ENCODE data around the gene LRP1. TPM values are rescaled to one million over a fixed set of nuclear protein-coding genes. Genes with fewer than 3 reads are reported as not detected.

The LRP1 gene
- total and polyA plus RNA-seq, 2 of the 13 experiments (the other 11 are each of a cell fraction or from before 2014, with no cell fraction given), result 14.7 to 30.8 TPM

DNA sequence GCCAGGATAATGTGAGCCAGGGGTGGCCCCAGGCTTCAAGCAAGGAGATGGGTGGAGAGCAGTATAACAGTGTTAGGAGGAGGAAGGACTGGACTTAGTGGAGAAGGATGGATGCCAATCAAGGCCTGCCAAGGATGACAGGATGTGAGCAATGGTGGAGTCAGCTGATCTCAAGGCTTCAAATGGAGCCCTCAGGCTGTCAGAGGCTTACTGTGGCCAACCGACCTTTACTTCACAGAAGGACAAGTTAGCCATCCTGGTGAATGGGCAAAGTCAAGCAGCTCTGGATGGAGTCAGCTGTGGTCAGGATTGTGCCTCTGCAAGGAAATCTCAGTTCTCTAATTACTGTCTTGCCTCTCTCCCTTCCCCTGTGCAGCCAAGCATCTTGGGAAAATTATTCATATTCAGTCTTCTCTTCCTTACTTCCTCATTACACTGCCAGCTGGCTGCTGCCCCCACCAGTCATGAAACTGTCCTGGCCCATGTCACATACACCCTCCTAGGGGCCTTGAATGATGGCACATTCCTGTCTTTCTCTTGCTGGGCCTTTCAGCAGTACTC lies 9.5 kb upstream of the LRP1 start:
- FAIRE-seq, result no peak
- CTCF ChIA-PET (ENCODE audit: low intra/inter-chr PET ratio, low total read pairs), result no interaction called here
- ATAC-seq, result no peak

More for the DNA sequence above, 9.5 kb upstream of the LRP1 start:
- in situ Hi-C loops (cut with HindIII; ENCODE audit: extremely low pct_ligation_motif_present, low pct_unique_long_range_greater_than_20kb) (no loop called here), intact Hi-C loops (cut with micrococcal nuclease; ENCODE audit: unreplicated experiment) (no loop called here)
- Histone ChIP-seq H3K36me3 (replicated peaks in 1 of 2; ENCODE audit: control insufficient read depth in 1 of 2, insufficient read depth in 2 of 2, low read length in 2 of 2) (no peaks in the 10 kb centered on the region), H3K27me3 (ENCODE audit: control insufficient read depth in 1 of 2, insufficient read depth in 2 of 2, low read length in 2 of 2) (no peaks in the 10 kb centered on the region), H3K4me1 (ENCODE audit: insufficient read depth, low read length) (peaks cover 3% of the 10 kb centered on the region), H3K9ac (ENCODE audit: insufficient read depth, low read depth, low read length) (no peak overlapping the region), H3K79me2 (ENCODE audit: insufficient read depth, low read length) (no peaks in the 10 kb centered on the region), H3K4me2 (ENCODE audit: low read depth, low read length) (no peak overlapping the region), H4K20me1 (ENCODE audit: insufficient read depth, low read length) (no peaks in the 10 kb centered on the region), H3K4me3 (replicated peaks in 1 of 3; ENCODE audit: insufficient read depth in 1 of 3, low read depth in 2 of 3, low read length in 3 of 3) (no peak overlapping the region), H2AFZ (ENCODE audit: low read length) (no peak overlapping the region), H3K9me3 (ENCODE audit: low read length) (no peaks in the 10 kb centered on the region), H3K27ac (ENCODE audit: extremely low read length, insufficient read depth, low read length) (no peak overlapping the region)
- WGBS (ENCODE audit: low lambda C conversion rate), result no CpG with 5 or more reads among the region's 1 CpG
- DNase-seq (ENCODE audit: low spot score), result no peak
- POLR2A ChIA-PET, result no interaction called here
- no TSS peak for BruUV-seq (replicated peaks)
- TF ChIP-seq ZNF749 (CRISPR knock-in tag; IDR thresholded peaks at IDR 0.05; ENCODE audit: borderline replicate concordance), result no peak
- no peak for TF ChIP-seq KDM4B (CRISPR knock-in tag; IDR thresholded peaks at IDR 0.05)
- TF ChIP-seq NFE2L2 (IDR thresholded peaks at IDR 0.05; ENCODE audit: low read length), result no peak
- TF ChIP-seq PAXIP1 (CRISPR knock-in tag; conservative IDR thresholded peaks at IDR 0.05), result no peak
- TF ChIP-seq THAP11 (CRISPR knock-in tag; IDR thresholded peaks at IDR 0.05), result no peak
- no peak for TF ChIP-seq ADNP (CRISPR knock-in tag; IDR thresholded peaks at IDR 0.05)
- TF ChIP-seq ATF1 (CRISPR knock-in tag; IDR thresholded peaks at IDR 0.05), result no peak
- TF ChIP-seq MBD4 (IDR thresholded peaks at IDR 0.05; ENCODE audit: borderline replicate concordance, low read length), result no peak
- TF ChIP-seq AGO1 (IDR thresholded peaks at IDR 0.05; ENCODE audit: low read depth, low read length, poor library complexity, severe bottlenecking), result no peak
- TF ChIP-seq ZNF234 (CRISPR knock-in tag; conservative IDR thresholded peaks at IDR 0.05), result no peak
- TF ChIP-seq PCBP2 (optimal IDR thresholded peaks at IDR 0.05; ENCODE audit: low read depth, low read length, poor library complexity, severe bottlenecking), result no peak
- TF ChIP-seq, protein P1, sequence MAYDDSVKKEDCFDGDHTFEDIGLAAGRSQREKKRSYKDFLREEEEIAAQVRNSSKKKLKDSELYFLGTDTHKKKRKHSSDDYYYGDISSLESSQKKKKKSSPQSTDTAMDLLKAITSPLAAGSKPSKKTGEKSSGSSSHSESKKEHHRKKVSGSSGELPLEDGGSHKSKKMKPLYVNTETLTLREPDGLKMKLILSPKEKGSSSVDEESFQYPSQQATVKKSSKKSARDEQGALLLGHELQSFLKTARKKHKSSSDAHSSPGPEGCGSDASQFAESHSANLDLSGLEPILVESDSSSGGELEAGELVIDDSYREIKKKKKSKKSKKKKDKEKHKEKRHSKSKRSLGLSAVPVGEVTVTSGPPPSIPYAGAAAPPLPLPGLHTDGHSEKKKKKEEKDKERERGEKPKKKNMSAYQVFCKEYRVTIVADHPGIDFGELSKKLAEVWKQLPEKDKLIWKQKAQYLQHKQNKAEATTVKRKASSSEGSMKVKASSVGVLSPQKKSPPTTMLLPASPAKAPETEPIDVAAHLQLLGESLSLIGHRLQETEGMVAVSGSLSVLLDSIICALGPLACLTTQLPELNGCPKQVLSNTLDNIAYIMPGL (CRISPR knock-in tag; IDR thresholded peaks at IDR 0.05; ENCODE audit: borderline replicate concordance in 1 of 2, low read depth in 1 of 2), result no peak
- TF ChIP-seq RFX3 (CRISPR knock-in tag; IDR thresholded peaks at IDR 0.05), result no peak

Data from HepG2 (cell line).